ENCODE data around the gene APOBEC2. TPM values are rescaled to one million over a fixed set of nuclear protein-coding genes. Genes with fewer than 3 reads are reported as not detected.

Gene APOBEC2
- total and polyA plus RNA-seq, 2 of the 13 experiments (the other 11 are each of a cell fraction or from before 2014, with no cell fraction given) = 0.09 TPM; not detected in 1

GRCh38 chr6:41027799-41028560 is 25.0 kb upstream of the APOBEC2 start (continued):
- TF ChIP-seq MNT (IDR thresholded peaks at IDR 0.05) (no peak), ZMYM2 (CRISPR knock-in tag; IDR thresholded peaks at IDR 0.05) (no peak), ZMAT5 (CRISPR knock-in tag; IDR thresholded peaks at IDR 0.05; ENCODE audit: borderline replicate concordance, low read depth) (no peak), ZHX1 (CRISPR knock-in tag; IDR thresholded peaks at IDR 0.05; ENCODE audit: low read depth) (peak; percentile 83; the same call in 1 of the 2 replicates), ZNF788 (CRISPR knock-in tag; IDR thresholded peaks at IDR 0.05; ENCODE audit: borderline replicate concordance) (peak; percentile 75; the same call in 1 of the 2 replicates), SETDB1 (CRISPR knock-in tag; IDR thresholded peaks at IDR 0.05; ENCODE audit: borderline replicate concordance) (0 out of 2 replicates have a peak, but pooled peaks have one; percentile 42), CHCHD3 (CRISPR knock-in tag; IDR thresholded peaks at IDR 0.05) (peak; percentile 82; the same call in 1 of the 2 replicates), NFKBIZ (CRISPR knock-in tag; IDR thresholded peaks at IDR 0.05) (no peak), KLF13 (CRISPR knock-in tag; IDR thresholded peaks at IDR 0.05) (no peak), NBN (conservative IDR thresholded peaks at IDR 0.05) (no peak), FOXK2 (IDR thresholded peaks at IDR 0.05) (no peak), BHLHE40 (IDR thresholded peaks at IDR 0.05; ENCODE audit: low read length) (no peak), ZBTB42 (CRISPR knock-in tag; IDR thresholded peaks at IDR 0.05) (no peak), GLMP (CRISPR knock-in tag; IDR thresholded peaks at IDR 0.05; ENCODE audit: borderline replicate concordance) (no peak), EZH2 (conservative IDR thresholded peaks at IDR 0.05; ENCODE audit: low read depth, low read length) (no peak), ZNF670 (CRISPR knock-in tag; IDR thresholded peaks at IDR 0.05; ENCODE audit: borderline replicate concordance) (no peak; the same call in 1 of the 2 replicates), ZBTB34 (CRISPR knock-in tag; IDR thresholded peaks at IDR 0.05) (peak; percentile 63; the same call in 1 of the 2 replicates), ZGPAT (CRISPR knock-in tag; IDR thresholded peaks at IDR 0.05) (peak; percentile 79; the same call in 1 of the 2 replicates), ATF7 (IDR thresholded peaks at IDR 0.05) (no peak), ATF7 (CRISPR knock-in tag; IDR thresholded peaks at IDR 0.05) (peak; percentile 47; the same call in 1 of the 2 replicates), ZNF879 (CRISPR knock-in tag; IDR thresholded peaks at IDR 0.05) (no peak)
